Neural crest cell (in vitro differentiated cells): Measurements from ENCODE around the gene EBF3. TPM values are rescaled to one million over a fixed set of nuclear protein-coding genes. Genes with fewer than 3 reads are reported as not detected.

Source experiments
- DNase-seq: peaks from one replicate; pipeline ENCODE4 v3.0.0; 2021; ENCODE audit warnings: low read depth, mixed read lengths, low spot score
- H3K27ac Mint-ChIP-seq: one replicate; pipeline ENCODE4 v1.8.0; 2021; ENCODE audit warnings: mild to moderate bottlenecking, mixed read lengths; ENCODE audit not compliant: unreplicated experiment
- H3K27me3 Mint-ChIP-seq: 2 replicates; pipeline ENCODE4 v1.8.0; 2021; ENCODE audit warnings: low read depth, mild to moderate bottlenecking, mixed read lengths
- H3K36me3 Mint-ChIP-seq: 2 replicates; pipeline ENCODE4 v1.8.0; 2021; ENCODE audit warnings: low read depth, mild to moderate bottlenecking, mixed read lengths
- H3K4me1 Mint-ChIP-seq: 2 replicates; pipeline ENCODE4 v1.8.0; 2021; ENCODE audit warnings: mixed read lengths
- H3K4me3 Mint-ChIP-seq: one replicate; pipeline ENCODE4 v1.8.0; 2021; ENCODE audit warnings: mild to moderate bottlenecking, mixed read lengths
- H3K9me3 Mint-ChIP-seq: 2 replicates; pipeline ENCODE4 v1.8.0; 2021; ENCODE audit warnings: mixed read lengths
- total RNA-seq: library from RNA; stranded (reverse); gene quantifications from 2 replicates; pipeline ENCODE4 v1.2.1, GENCODE V29; 2021
- TF ChIP-seq, protein P1 (sequence below): fragments of 200-600 bp; sonication (generic); conservative IDR thresholded peaks from 2 replicates; pipeline ENCODE4 v1.5.0; 2021; ENCODE audit warnings: antibody characterized with exemption, mild to moderate bottlenecking

Gene EBF3
- total RNA-seq, 1 donor from 2014 or later: 11.6 TPM

DNA sequence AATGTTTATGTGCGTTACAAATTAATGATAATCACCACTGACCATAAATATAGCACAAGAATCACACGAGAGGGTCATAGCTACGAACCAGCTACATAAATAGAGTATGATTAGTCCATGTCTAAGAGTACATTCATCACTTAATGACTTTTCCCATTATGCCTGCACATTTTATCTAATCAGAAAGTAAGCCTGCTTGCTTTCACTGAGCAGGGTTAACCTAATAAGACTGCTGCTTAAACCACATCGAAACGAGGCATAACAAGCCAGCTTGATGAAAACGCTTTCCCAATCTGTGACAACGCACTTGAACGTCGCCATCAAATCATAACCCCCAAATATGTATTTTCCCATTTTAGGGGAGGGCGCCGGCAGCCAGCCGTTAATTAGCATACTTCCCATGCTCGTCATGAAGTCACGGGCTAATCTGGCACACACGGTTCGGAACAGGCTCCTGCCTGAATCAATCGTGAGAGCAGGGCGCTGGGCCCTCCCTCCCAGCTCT lies 71.5 kb downstream of the EBF3 start:
- Mint-ChIP-seq H3K4me3 (no peak overlapping the region), H3K9me3 (no peaks in the 10 kb centered on the region), H3K27ac (no peak overlapping the region)

DNA sequence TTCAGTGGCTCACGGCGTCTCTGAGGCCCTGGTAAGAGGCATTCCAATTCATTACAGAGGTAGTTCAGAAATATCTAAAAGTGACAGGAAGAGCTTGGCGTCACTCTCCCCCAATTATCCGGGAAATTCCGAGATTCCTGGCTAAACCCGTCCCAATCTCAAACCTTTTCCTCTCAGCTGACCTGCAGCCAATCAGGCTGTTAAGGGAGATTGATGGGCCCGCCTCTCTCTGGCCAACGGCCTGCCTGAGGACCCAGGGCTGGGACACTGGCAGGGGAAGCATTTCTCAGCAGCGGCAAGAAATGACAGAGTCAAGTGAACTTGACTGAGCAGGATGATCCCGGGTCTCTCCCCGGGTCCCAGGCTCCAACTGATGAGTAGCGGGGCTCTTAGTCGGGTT lies 72.3 kb downstream of the EBF3 start:
- TF ChIP-seq, protein P1, sequence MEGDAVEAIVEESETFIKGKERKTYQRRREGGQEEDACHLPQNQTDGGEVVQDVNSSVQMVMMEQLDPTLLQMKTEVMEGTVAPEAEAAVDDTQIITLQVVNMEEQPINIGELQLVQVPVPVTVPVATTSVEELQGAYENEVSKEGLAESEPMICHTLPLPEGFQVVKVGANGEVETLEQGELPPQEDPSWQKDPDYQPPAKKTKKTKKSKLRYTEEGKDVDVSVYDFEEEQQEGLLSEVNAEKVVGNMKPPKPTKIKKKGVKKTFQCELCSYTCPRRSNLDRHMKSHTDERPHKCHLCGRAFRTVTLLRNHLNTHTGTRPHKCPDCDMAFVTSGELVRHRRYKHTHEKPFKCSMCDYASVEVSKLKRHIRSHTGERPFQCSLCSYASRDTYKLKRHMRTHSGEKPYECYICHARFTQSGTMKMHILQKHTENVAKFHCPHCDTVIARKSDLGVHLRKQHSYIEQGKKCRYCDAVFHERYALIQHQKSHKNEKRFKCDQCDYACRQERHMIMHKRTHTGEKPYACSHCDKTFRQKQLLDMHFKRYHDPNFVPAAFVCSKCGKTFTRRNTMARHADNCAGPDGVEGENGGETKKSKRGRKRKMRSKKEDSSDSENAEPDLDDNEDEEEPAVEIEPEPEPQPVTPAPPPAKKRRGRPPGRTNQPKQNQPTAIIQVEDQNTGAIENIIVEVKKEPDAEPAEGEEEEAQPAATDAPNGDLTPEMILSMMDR: no peak
- Mint-ChIP-seq H3K36me3 (no peaks in the 10 kb centered on the region), H3K9me3 (no peaks in the 10 kb centered on the region), H3K4me3 (no peak overlapping the region), H3K27ac (no peak overlapping the region), H3K27me3 (peaks cover 6% of the 10 kb centered on the region), H3K4me1 (peaks cover 40% of the 10 kb centered on the region)
- no peak for DNase-seq

More for the DNA sequence above, 71.5 kb downstream of the EBF3 start:
- peaks cover 6% of the 10 kb centered on the region for H3K27me3 Mint-ChIP-seq
- TF ChIP-seq, protein P1: no peak
- DNase-seq: no peak
- H3K4me1 Mint-ChIP-seq: peaks cover 39% of the 10 kb centered on the region
- no peaks in the 10 kb centered on the region for H3K36me3 Mint-ChIP-seq

DNA sequence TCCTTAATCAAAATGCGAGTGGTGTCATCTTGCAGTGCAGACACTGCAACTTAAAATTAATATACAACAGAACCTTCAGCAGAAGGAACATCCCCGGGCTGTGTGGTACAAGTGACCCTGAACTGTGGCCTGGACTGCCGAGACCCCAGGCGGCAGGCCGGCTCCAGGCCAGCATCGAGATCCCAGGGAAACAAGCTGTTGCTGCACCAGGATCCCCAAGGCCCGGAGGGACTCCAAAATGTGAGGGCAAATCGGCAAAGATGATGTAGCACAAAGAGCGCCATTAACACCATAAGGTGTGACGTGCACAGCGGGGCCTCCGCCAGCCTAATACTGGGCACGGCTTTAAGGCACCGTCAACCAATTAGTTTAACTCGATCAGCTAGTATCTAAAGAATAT lies 73.9 kb downstream of the EBF3 start:
- peaks cover 37% of the 10 kb centered on the region for H3K4me1 Mint-ChIP-seq
- TF ChIP-seq, protein P1: no peak
- H3K27me3 Mint-ChIP-seq: no peaks in the 10 kb centered on the region
- H3K9me3 Mint-ChIP-seq: no peaks in the 10 kb centered on the region
- no peaks in the 10 kb centered on the region for H3K36me3 Mint-ChIP-seq
- DNase-seq: no peak
- no peak overlapping the region for H3K27ac Mint-ChIP-seq
- no peak overlapping the region for H3K4me3 Mint-ChIP-seq

DNA sequence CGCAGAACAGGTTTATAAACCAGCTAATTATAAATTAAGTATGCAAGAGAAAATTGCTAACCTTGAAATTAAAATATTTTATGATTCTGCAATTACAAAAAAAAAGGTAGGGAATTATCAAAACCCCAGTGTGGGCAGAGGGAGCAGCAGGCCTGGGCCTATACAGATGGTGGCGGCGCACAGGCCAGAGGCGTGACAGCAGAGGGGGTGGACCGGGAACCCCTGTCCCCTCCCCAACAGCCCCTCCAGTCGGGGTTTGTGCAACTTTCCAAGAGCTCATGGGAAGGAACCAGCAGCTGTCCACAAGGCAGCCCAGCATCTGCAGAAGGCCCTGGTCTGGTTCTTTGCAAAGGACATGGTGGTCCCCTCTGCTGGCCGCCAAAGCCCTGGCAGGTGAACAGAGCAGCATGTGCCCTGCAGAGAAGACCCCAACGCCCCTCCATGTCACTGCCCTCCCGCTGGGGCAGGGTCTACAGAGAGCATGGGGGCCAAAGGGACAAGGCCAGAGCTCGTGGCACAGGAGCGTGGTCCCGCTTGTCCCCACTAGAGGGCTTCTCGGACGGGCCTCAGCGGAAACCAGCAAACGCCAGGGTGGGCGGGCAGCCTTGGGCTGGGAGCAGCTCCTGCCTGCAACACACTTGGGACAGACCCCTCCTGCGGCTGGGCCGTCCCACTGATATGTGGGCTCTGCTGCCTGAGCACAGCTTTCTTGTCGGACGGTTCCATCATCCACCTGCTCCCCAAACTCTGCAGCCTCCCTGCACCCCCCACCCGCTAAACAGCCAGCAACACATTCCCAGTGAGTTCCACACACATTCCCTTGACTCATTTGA lies 75.1 kb downstream of the EBF3 start:
- Mint-ChIP-seq H3K27me3 (no peaks in the 10 kb centered on the region), H3K4me3 (peak overlapping the region; percentile 27), H3K36me3 (no peaks in the 10 kb centered on the region), H3K4me1 (peaks cover 37% of the 10 kb centered on the region), H3K9me3 (no peaks in the 10 kb centered on the region), H3K27ac (no peak overlapping the region)
- TF ChIP-seq, protein P1: peak; percentile 82
- peak; percentile 81 for DNase-seq

DNA sequence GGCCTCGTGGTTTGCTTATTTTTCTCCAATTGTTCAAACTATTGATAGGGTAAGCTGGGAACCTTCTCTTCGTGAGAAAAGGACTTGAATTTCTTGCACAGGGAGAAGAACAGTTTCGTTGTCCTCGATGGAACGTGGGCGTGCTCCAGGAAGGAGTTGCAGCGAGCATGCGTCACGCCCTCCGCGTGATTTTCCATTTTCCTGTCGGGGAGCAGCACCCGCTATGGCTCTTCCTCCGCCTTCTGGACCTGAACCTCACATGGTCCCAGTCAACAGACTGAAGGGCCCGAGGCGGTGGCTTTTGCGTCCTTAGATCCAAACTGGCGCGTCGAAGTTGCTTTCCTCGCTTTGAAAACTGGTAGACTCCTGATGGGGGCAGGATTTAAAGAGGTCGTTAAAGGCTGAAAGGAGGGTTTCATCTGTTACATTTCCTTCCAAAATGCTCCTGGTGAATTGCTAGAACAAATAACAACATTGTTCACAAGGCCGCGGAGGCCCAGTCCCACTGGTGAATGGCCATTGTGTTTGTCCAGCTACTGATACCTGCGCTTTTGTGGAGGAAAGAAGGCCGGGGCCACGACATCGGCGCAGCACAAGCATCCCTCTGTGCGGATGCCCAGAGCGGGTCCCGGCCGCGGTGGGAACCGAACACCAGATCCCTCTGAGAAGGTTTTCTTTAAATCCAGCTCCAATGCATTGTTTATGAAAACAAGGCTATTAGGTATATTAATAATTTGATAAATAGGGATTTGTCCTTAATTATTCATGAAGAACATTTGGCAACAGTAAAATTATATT lies 75.9 kb downstream of the EBF3 start:
- TF ChIP-seq, protein P1: no peak
- Mint-ChIP-seq H3K36me3 (no peaks in the 10 kb centered on the region), H3K27ac (no peak overlapping the region), H3K9me3 (no peaks in the 10 kb centered on the region), H3K4me1 (peaks cover 32% of the 10 kb centered on the region), H3K4me3 (no peak overlapping the region), H3K27me3 (no peaks in the 10 kb centered on the region)
- no peak for DNase-seq
